RWPE1 (cell line): Measurements from ENCODE around the gene SLC2A14.
"Not testable (repeated sequence)": the region's sequence is repeated elsewhere in the genome, so short reads cannot be mapped to it uniquely, and the experiment has no call there.

Experiments used
- CTCF ChIA-PET: fragments of 350-600 bp; sonication (Branson Sonifier 250); formaldehyde crosslinking; extraction: SDS; loops from one replicate; lab custom pipeline; 2021; lab: Yijun Ruan, JAX
- POLR2A ChIA-PET: fragments of 400-600 bp; formaldehyde crosslinking; extraction: SDS; loops from one replicate; lab custom pipeline; 2020; ENCODE audit warnings: antibody characterized with exemption; ENCODE audit not compliant: low non-redundant PET; lab: Yijun Ruan, JAX
- DNase-seq: peaks from one replicate; pipeline ENCODE4 v3.0.0; 2012; ENCODE audit warnings: low spot score
- H3K27ac ChIP-seq: fragments of 450-650 bp; 2 replicates; pipeline ENCODE4 v1.5.1; 2017
- CTCF ChIP-seq: fragments of 450-650 bp; conservative IDR thresholded peaks from 2 replicates; pipeline ENCODE4 v1.5.1; 2017; ENCODE audit warnings: low read depth, mild to moderate bottlenecking

The SLC2A14 gene

GRCh38 chr12:7834701-7835100 is 38.0 kb downstream of the SLC2A14 start:
- DNase-seq, result no peak
- POLR2A ChIA-PET, result no interaction called here
- TF ChIP-seq CTCF, result no peak
- CTCF ChIA-PET, result no interaction called here
- no peak overlapping the region for H3K27ac ChIP-seq

GRCh38 chr12:7833831-7834230 is 38.9 kb downstream of the SLC2A14 start:
- TF ChIP-seq CTCF, result no peak
- H3K27ac ChIP-seq, result no peak overlapping the region
- no peak for DNase-seq
- ChIA-PET POLR2A (interaction anchor here (0.6 kb wide), 1 partner anchor 17 kb away, joined by 3 read pairs; no protein-coding TSS in a partner anchor), CTCF (no interaction called here)

GRCh38 chr12:7833201-7833600 is 39.5 kb downstream of the SLC2A14 start:
- CTCF ChIA-PET, H3K27ac ChIP-seq, DNase-seq, POLR2A ChIA-PET: not testable (repeated sequence)

- TF ChIP-seq CTCF, result peak; percentile 19; the same call in 1 of the 2 replicates
- peak; percentile 68 for DNase-seq
- ChIA-PET CTCF (interaction anchor here (0.6 to 0.7 kb wide), 2 partner anchors 89 to 762 kb away, joined by 3 read pairs; no protein-coding TSS in a partner anchor), POLR2A (no interaction called here)
- H3K27ac ChIP-seq, result no peak overlapping the region
Observed at GRCh38 chr12:7832059-7832696, 40.5 kb downstream of the SLC2A14 start.

GRCh38 chr12:7829737-7830136 is 43.0 kb downstream of the SLC2A14 start:
- DNase-seq, CTCF ChIA-PET, H3K27ac ChIP-seq, POLR2A ChIA-PET: not testable (repeated sequence)

- H3K27ac ChIP-seq, POLR2A ChIA-PET: not testable (repeated sequence)
- DNase-seq, result peak; percentile 75
- CTCF ChIA-PET, result interaction anchor here (0.8 kb wide), 1 partner anchor 19 kb away, joined by 3 read pairs; no protein-coding TSS in a partner anchor
Observed at GRCh38 chr12:7825754-7826153, 47.0 kb downstream of the SLC2A14 start.

DNA sequence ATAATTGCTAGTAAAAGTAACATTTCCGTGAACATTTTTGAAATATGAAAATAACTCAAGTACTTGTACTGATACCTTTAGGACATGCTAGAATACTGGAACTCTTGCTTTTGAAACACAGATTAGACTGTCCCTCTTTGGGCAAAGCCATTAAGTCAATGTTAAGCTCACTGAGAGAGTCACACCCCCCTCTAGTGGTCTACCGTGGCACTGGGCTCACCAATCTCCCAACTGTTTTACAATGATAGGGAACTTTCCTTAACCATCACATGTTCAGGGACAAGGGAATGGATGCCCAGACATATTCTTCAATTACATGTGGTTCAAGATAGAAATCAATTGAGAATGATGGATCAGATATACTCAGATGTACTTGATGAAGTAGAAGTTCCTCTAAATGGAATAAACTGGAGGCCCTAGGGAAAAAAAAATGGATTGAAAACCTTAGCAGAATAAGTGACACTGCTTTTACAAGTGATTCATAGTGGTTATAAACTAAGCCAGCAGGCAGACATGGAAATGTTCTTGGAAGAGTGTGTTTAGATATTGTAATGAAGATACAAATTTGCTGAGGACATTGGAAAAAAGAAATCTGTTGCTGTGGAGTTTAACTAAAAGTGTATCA is 65.7 kb downstream of the SLC2A14 start:
- H3K27ac ChIP-seq, result no peak overlapping the region
- peak; percentile 60 for DNase-seq
- POLR2A ChIA-PET, result no interaction called here
- TF ChIP-seq CTCF, result peak; percentile 62
- CTCF ChIA-PET, result interaction anchor here (0.6 to 1.7 kb wide), 4 partner anchors 19 to 91 kb away, joined by 3 to 7 read pairs (median 4); no protein-coding TSS in a partner anchor

- CTCF ChIA-PET, result interaction anchor here (0.6 to 1.7 kb wide), 5 partner anchors 17 to 90 kb away, joined by 3 to 7 read pairs (median 3); no protein-coding TSS in a partner anchor
- DNase-seq, H3K27ac ChIP-seq, POLR2A ChIA-PET: not testable (repeated sequence)
Observed at GRCh38 chr12:7806319-7806718, 66.4 kb downstream of the SLC2A14 start.
